Vagina (tissue), 2 donors: ENCODE measurements around the gene ACACA.

ENCODE experiments used
- POLR2A ChIP-seq, 2 donors: fragments of 450-650 bp; IDR thresholded peaks; one replicate each; pipeline ENCODE4 v1.6.1; 2017; ENCODE audit warnings: antibody characterized with exemption in 2 of 2, mild to moderate bottlenecking in 2 of 2, moderate library complexity in 2 of 2
- TF ChIP-seq, protein P1 (sequence below), 3 experiments: fragments of 450-650 bp in 2 of 3; fragments of 200-600 bp in 1 of 3; sonication (generic) in 1 of 3; IDR thresholded peaks; one replicate each; pipeline ENCODE4 v1.5.1; 2017 to 2019; ENCODE audit warnings: antibody characterized with exemption in 3 of 3, mild to moderate bottlenecking in 2 of 3, moderate library complexity in 2 of 3

DNA sequence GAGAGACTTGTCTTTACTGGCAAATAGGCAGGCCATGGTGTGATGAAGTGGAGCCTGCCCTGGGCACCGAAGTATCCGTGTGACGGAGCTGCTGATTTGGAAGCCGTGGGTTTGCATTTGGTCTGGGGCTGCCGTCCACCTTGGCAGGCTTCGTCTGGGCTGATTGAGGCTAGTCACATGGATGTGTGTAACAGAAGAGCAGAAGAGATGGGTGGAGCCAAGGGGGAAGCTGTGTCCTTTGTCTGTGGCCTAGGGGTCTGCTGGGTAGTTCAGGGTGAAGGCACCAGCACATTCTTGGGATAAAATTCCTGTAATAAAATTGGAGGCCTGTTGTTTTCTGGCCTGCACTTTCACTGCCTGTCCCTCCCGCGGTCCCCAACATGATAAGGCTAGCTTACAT, 351.7 kb downstream of the ACACA start:
- TF ChIP-seq, protein P1, sequence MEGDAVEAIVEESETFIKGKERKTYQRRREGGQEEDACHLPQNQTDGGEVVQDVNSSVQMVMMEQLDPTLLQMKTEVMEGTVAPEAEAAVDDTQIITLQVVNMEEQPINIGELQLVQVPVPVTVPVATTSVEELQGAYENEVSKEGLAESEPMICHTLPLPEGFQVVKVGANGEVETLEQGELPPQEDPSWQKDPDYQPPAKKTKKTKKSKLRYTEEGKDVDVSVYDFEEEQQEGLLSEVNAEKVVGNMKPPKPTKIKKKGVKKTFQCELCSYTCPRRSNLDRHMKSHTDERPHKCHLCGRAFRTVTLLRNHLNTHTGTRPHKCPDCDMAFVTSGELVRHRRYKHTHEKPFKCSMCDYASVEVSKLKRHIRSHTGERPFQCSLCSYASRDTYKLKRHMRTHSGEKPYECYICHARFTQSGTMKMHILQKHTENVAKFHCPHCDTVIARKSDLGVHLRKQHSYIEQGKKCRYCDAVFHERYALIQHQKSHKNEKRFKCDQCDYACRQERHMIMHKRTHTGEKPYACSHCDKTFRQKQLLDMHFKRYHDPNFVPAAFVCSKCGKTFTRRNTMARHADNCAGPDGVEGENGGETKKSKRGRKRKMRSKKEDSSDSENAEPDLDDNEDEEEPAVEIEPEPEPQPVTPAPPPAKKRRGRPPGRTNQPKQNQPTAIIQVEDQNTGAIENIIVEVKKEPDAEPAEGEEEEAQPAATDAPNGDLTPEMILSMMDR (IDR thresholded peaks at IDR 0.05): no peak
- no peak for TF ChIP-seq POLR2A (IDR thresholded peaks at IDR 0.05)
